A549 (cell line): ENCODE measurements around the gene MED27.

Experiments
- PHF8 ChIP-seq: fragments of 200-600 bp; sonication (generic); IDR thresholded peaks from 2 replicates; pipeline ENCODE4 v1.6.1; 2016; ENCODE audit warnings: low read depth, mild to moderate bottlenecking, antibody characterized with exemption, moderate library complexity, borderline replicate concordance
- POLR2AphosphoS2 ChIP-seq: conservative IDR thresholded peaks from 2 replicates; pipeline ENCODE4 v1.6.1; 2012; ENCODE audit warnings: low read length, improper control_type of control experiment, inconsistent platforms
- RNF2 ChIP-seq: fragments of 200-600 bp; sonication (generic); IDR thresholded peaks from 2 replicates; pipeline ENCODE4 v1.6.1; 2016; ENCODE audit warnings: low read depth, mild to moderate bottlenecking, antibody characterized with exemption, moderate library complexity, borderline replicate concordance
- TF ChIP-seq, protein P1 (sequence below): fragments of >200 bp; sonication (Bioruptor Twin); formaldehyde crosslinking; IDR thresholded peaks from 3 replicates; pipeline ENCODE4 v1.5.1; 2016

DNA sequence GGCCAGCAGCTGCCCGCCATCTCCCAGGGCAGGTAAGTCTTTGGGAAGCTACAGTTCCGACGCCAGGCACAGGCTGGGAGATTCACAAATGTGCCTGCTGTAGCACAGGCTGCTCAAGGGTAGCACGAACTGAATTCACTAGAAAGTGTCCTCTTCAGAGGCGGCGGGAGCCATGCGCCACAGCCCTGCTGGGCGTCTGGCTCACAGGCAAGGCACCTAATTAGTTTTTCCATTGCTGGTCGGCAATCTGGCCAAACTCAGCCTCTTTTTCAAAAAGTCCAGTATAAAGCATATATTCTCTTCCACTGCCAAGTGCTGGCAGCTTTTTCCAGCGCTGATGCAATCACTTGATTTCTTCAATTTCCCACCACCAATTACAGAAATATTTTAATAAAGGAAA, 210.9 kb downstream of the MED27 start:
- TF ChIP-seq PHF8 (no peak), RNF2 (no peak), POLR2AphosphoS2 (no peak)
- TF ChIP-seq, protein P1, sequence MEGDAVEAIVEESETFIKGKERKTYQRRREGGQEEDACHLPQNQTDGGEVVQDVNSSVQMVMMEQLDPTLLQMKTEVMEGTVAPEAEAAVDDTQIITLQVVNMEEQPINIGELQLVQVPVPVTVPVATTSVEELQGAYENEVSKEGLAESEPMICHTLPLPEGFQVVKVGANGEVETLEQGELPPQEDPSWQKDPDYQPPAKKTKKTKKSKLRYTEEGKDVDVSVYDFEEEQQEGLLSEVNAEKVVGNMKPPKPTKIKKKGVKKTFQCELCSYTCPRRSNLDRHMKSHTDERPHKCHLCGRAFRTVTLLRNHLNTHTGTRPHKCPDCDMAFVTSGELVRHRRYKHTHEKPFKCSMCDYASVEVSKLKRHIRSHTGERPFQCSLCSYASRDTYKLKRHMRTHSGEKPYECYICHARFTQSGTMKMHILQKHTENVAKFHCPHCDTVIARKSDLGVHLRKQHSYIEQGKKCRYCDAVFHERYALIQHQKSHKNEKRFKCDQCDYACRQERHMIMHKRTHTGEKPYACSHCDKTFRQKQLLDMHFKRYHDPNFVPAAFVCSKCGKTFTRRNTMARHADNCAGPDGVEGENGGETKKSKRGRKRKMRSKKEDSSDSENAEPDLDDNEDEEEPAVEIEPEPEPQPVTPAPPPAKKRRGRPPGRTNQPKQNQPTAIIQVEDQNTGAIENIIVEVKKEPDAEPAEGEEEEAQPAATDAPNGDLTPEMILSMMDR, result no peak
